K562 (cell line): ENCODE data around the gene GLB1L. TPM values are rescaled to one million over a fixed set of nuclear protein-coding genes. Genes with fewer than 3 reads are reported as not detected.

ENCODE experiments used
- ARID4B ChIP-seq: sonication (generic); formaldehyde crosslinking; IDR thresholded peaks from 2 replicates; pipeline ENCODE4 v1.8.0; 2022; ENCODE audit warnings: mild to moderate bottlenecking, missing genetic modification reagents
- ATF1 ChIP-seq, 2 experiments: fragments of 450-650 bp in 1 of 2; IDR thresholded peaks; 2 replicates each; pipeline ENCODE4 v1.6.1; 2016; ENCODE audit warnings: missing compliant biosample characterization in 1 of 2, missing genetic modification characterization in 1 of 2
- CEBPZ ChIP-seq: fragments of 150-350 bp; IDR thresholded peaks from 2 replicates; pipeline ENCODE4 v1.6.1; 2014; ENCODE audit warnings: low read depth, mild to moderate bottlenecking, low read length, borderline replicate concordance
- E2F3 ChIP-seq: fragments of 250-450 bp; sonication (Bioruptor Pico); IDR thresholded peaks from 2 replicates; pipeline ENCODE4 v1.4.0; 2020; ENCODE audit warnings: mild to moderate bottlenecking
- EP300 ChIP-seq: IDR thresholded peaks from 2 replicates; pipeline ENCODE4 v1.6.1; 2012; ENCODE audit warnings: low read length, improper control_type of control experiment
- EP400 ChIP-seq: fragments of 450-650 bp; IDR thresholded peaks from 2 replicates; pipeline ENCODE4 v1.6.1; 2017; ENCODE audit warnings: antibody characterized with exemption, mild to moderate bottlenecking, moderate library complexity
- FOXA3 ChIP-seq, 2 experiments: fragments of 450-650 bp in 1 of 2; sonication (generic) in 1 of 2; formaldehyde crosslinking; IDR thresholded peaks in 1 of 2; conservative IDR thresholded peaks in 1 of 2; 2 replicates each; pipeline versions ENCODE4 v1.4.0 to v1.8.0; 2020 to 2022; ENCODE audit warnings: mild to moderate bottlenecking in 2 of 2, missing genetic modification reagents in 1 of 2
- HOXB6 ChIP-seq: fragments of 250-450 bp; sonication (Bioruptor Pico); IDR thresholded peaks from 2 replicates; pipeline ENCODE4 v1.5.1; 2022; ENCODE audit warnings: mild to moderate bottlenecking, borderline replicate concordance
- MNT ChIP-seq, 2 experiments: fragments of 450-650 bp; conservative IDR thresholded peaks; 2 replicates each; pipeline ENCODE4 v1.6.1; 2017; ENCODE audit warnings: mild to moderate bottlenecking in 2 of 2, moderate library complexity in 2 of 2
- OTX1 ChIP-seq: fragments of 450-650 bp; formaldehyde crosslinking; IDR thresholded peaks from 2 replicates; pipeline ENCODE4 v1.4.0; 2022; ENCODE audit warnings: mild to moderate bottlenecking
- ZFPM2 ChIP-seq: fragments of 250-450 bp; sonication (Bioruptor Pico); IDR thresholded peaks from 2 replicates; pipeline ENCODE4 v1.5.1; 2022; ENCODE audit warnings: mild to moderate bottlenecking
- polyA plus RNA-seq, 8 experiments: library from polyadenylated mRNA; depleted of rRNA in 4 of 8; stranded (reverse) in 5 of 8; unstranded in 3 of 8; fragments of >200 nt; fragmentation: Nextera tagmentation in 2 of 8; fragmentation: Illumina TruSeq in 1 of 8; extraction: Ambion mirVana in 2 of 8; extraction: Trizol in 1 of 8; gene quantifications; 2 replicates each; pipeline versions ENCODE4 v1.2.1 to v1.2.3, GENCODE V29; 2011 to 2014; ENCODE audit warnings: inconsistent platforms in 1 of 8, missing spikeins in 1 of 8
- total RNA-seq, 7 experiments: library from RNA; depleted of rRNA in 6 of 7; stranded (reverse); fragments of >200 nt in 6 of 7; fragmentation: Illumina TruSeq in 2 of 7; extraction: Trizol in 2 of 7; gene quantifications; 2 replicates each; pipeline versions ENCODE4 v1.2.1 to v1.2.3, GENCODE V29; 2011 to 2021; ENCODE audit warnings: low replicate concordance in 1 of 7
- TF ChIP-seq, protein P1 (sequence below): sonication (generic); formaldehyde crosslinking; IDR thresholded peaks from 2 replicates; pipeline ENCODE4 v1.4.0; 2020; ENCODE audit warnings: mild to moderate bottlenecking, missing genetic modification reagents

The GLB1L gene
- total and polyA plus RNA-seq, 9 of the 15 experiments (the other 6 are each of a cell fraction or from before 2014, with no cell fraction given): 0.42 to 2.9 (median 2.5) TPM

- no peak for TF ChIP-seq ZFPM2
- TF ChIP-seq CEBPZ: peak; percentile 88; the same call in 1 of the 2 replicates
- TF ChIP-seq ARID4B: peak; percentile 59
- peak; percentile 4; the same call in 1 of the 2 replicates for TF ChIP-seq EP300
- TF ChIP-seq, protein P1, sequence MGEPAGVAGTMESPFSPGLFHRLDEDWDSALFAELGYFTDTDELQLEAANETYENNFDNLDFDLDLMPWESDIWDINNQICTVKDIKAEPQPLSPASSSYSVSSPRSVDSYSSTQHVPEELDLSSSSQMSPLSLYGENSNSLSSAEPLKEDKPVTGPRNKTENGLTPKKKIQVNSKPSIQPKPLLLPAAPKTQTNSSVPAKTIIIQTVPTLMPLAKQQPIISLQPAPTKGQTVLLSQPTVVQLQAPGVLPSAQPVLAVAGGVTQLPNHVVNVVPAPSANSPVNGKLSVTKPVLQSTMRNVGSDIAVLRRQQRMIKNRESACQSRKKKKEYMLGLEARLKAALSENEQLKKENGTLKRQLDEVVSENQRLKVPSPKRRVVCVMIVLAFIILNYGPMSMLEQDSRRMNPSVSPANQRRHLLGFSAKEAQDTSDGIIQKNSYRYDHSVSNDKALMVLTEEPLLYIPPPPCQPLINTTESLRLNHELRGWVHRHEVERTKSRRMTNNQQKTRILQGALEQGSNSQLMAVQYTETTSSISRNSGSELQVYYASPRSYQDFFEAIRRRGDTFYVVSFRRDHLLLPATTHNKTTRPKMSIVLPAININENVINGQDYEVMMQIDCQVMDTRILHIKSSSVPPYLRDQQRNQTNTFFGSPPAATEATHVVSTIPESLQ (CRISPR knock-in tag): no peak
- no peak for TF ChIP-seq FOXA3 (CRISPR knock-in tag; conservative IDR thresholded peaks at IDR 0.05 in 1 of 2, IDR thresholded peaks at IDR 0.05 in 1 of 2)
- TF ChIP-seq MNT (conservative IDR thresholded peaks at IDR 0.05): peak; percentile 52 to 77
- no peak for TF ChIP-seq HOXB6 (CRISPR knock-in tag)
- 0 out of 2 replicates have a peak, but pooled peaks have one; percentile 53 for TF ChIP-seq E2F3
- TF ChIP-seq ATF1 (CRISPR knock-in tag; IDR thresholded peaks at IDR 0.05): peak; percentile 42; the same call in 1 of the 2 replicates
- peak; percentile 89 for TF ChIP-seq ATF1 (tag; IDR thresholded peaks at IDR 0.05)
- peak; percentile 73 for TF ChIP-seq EP400
- TF ChIP-seq OTX1 (CRISPR knock-in tag): no peak
Observed at GRCh38 chr2:219229305-219230058, 15.8 kb downstream of the GLB1L start, which contains the start of the genes ANKZF1 and ATG9A (continued).
